Posterior cingulate gyrus (tissue), 11 donors: Measurements from ENCODE around the gene ANKRD22.
A peak's percentile ranks its signal among the peaks of the same experiment; 100 is the strongest.
"Not testable (repeated sequence)": the region's sequence is repeated elsewhere in the genome, so short reads cannot be mapped to it uniquely, and the experiment has no call there.

ENCODE experiments used
- DNase-seq, 10 donors: peaks; one replicate each; pipeline versions ENCODE4 v3.0.0 to v3.0.0-alpha.2; 2020 to 2021; ENCODE audit warnings: mixed read lengths in 3 of 10
- intact Hi-C: fragments of 100-400 bp; cut with DNase I; formaldehyde crosslinking; loops from one replicate; pipeline ENCODE4 v1.15.1; 2023

The ANKRD22 gene

DNA sequence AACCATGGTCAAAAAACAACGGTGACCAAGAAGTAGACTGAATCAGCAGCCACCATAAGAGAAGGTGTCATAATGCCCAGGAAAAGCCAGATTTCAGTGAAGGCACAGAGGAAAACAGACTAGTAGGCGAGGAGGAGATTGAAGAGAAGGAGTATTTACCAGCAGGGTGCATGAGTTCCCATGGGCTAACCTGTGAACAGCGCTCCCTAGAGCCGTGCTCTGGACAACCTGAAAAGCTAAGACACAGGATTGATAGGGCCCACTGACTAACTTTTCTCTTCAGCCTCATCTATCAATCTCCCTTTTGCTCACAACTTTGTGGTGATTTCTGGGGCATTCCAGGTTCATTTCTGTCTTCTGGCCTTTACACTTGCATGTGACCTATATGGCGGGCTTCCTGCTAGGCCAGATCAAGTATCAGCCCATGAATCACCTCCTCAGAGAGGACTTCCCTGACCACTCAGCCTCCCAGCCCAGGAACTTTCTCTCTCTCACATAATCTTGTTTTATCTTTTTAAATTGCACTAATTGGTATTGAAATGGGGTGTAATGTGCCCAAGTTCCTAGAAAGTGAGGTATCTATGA lies 12.8 kb downstream of the ANKRD22 start:
- DNase-seq, result no peak
- intact Hi-C loops, result no loop called here

DNA sequence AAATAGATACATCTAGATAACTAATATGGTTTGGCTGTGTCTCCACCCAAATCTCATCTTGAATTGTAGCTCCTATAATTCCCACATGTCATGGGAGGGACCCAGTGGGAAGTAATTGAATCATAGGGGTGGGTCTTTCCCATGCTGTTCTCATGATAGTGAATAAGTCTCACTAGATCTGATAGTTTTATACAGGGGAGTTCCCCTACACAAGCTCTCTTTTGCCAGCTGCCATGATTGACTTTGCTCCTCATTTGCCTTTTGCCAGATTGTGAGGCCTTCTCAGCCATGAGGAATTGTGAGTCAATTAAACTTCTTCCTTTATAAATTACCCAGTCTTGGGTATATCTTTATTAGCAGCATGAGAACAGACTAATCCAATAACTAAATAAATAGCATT lies 14.0 kb downstream of the ANKRD22 start:
- DNase-seq, intact Hi-C loops: not testable (repeated sequence)

DNA sequence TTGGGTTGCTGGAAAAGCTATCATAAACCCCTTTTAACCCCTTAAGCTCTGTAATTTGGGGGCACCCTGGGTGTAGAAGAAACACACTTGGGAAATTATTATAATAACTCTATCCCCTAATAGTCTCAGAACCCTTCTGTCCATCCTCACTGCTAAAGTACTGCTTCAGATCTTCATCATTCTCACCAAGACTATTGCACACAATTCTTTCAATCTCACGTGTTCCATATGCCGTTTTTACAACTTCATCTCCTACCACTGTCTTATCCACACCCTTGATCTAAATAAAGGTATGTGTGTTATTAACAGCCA lies 15.8 kb downstream of the ANKRD22 start:
- DNase-seq, result no peak
- intact Hi-C loops, result loop anchor here (1.0 kb wide), 1 partner anchor 96 kb away; no protein-coding TSS in a partner anchor

DNA sequence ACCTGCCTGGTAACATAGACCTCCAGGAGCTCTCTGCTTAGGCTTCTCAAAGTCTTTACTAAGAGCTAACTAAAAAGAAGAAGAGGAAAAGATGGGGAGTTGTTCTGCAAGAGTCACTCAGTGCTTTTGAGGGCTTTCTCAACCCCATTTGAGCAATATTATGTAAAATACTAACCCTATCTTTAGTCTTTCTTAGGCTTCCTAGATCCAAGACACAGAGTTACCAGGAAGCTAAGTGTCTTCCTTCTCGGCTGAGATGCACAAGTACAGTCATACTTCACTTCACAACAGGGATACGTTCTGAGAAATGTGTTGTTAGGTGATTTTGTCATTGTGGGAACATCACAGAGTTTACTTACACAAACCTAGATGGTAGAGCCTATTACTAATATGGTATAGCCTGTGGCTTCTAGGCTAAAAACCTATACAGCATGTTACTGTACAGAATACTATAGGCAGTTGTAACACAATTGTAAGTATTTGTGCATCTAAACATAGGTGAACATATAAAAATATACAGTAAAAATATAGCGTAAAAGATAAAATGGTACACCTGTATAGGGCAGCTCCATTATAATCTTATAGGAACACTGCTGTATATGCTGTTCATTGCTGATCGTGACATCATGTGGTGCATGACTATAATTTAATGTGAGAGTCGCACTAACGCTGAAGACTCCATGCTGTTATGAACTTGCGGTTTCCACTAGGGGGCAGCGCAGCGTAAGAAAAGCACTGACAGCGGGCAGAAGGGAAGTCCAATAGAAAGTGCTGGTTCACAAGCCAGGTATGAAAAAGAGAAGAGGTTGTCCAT lies 16.3 kb downstream of the ANKRD22 start:
- intact Hi-C loops, result loop anchor here (1.0 kb wide), 1 partner anchor 97 kb away; no protein-coding TSS in a partner anchor
- peak; percentile 71 to 97 (median 86) for DNase-seq

DNA sequence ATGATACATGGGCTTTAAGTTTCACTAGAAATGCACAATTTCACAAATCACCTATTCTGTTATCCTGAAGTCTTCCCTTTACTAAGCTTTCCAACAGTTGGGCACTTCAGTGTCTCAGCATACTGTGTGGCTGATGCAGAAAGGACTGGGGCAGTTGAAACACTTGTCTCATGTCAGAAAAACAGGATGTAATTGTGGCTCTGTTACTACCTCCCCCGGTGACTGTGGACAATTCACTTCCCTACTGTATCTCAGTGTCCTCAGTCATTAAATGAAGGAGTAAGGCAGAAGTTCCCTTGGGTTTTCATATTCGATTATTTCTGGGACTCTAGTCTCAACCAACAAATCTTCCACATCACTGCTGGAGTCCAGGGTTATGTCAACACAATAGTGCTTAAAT lies 17.9 kb downstream of the ANKRD22 start:
- intact Hi-C loops, result no loop called here
- DNase-seq, result no peak

DNA sequence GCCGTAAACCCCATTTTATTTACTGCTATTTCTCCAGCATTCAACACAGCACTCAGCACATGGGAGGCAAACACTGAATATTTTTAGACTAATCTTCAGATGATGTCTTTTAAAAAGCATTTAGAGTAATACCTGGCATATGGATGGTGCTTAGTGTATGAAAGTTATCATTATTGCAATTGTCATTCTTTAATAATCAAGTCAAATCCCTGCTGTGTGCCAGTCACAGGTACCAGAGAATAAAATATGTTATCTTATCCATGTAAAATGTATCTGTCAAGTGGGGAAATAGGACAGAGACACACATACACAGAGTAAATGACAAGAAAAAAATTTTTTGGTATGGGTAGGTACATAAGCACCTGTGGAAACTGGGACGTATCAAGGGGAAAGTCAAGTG lies 18.5 kb downstream of the ANKRD22 start:
- no peak for DNase-seq
- intact Hi-C loops, result no loop called here

DNA sequence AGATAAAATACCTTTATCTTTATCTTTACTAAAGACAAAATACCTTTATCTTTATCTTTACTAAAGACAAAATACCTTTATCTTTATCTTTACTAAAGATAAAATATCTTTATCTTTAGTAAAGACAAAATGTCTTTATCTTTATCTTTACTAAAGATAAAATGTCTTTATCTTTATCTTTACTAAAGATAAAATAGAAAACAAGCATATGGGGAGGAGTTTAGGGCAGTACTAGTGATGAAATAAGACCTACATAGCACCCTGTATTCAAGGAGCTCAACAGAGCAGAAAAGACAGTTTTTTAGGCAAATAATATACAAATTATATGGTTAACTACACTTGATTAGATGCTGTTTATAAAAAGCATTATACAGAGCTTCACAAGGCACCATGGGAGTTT lies 19.3 kb downstream of the ANKRD22 start:
- intact Hi-C loops, result no loop called here
- DNase-seq, result no peak

DNA sequence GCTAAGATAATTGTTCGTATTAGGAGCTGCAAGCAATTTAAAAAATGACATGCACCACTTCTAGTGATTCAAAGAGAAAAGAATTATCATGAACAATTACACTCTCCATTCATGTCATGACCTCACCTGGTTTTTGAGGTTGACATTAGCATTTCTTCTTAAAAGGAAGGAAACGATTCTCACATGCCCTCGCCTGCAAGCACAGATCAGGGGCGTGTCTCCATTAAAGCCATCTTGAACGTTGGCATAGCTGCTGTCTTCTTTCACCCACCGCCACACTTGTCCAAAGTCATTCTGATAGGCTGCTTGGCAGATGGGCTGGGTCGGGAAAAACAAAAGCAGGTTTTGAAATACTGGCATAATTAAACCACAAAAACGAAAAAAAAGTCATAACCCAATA lies 19.9 kb downstream of the ANKRD22 start:
- intact Hi-C loops, result no loop called here

DNA sequence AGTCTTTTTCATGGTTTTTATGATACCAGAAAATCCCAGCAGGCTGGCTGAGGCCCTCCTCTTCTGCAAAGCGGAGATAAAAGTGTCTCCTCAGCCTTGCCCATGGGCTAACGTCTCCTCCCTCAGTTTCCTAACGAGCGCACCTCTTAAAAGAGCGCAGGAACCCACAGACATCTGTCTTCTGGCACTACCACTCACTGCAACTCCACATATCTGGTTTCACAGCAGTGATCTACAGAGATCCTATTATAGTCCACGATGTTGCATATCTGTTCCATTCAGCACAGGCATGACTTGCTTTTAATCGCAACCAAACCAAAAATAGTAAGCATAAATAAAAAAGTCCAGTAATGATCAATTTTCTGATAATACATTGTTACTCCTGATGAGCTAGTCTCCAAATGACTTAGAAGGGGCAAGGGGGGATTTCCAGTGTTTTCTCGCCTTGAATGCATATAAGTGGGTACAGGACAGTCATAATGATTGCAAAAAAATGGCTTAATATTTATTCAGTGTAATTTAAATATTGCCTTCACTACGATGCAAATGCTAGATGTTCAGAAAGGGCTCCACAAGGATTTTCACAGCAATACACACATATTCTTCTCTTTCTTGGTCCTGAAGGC lies 20.9 kb downstream of the ANKRD22 start:
- intact Hi-C loops, result no loop called here
- no peak for DNase-seq

More for the DNA sequence above, 19.9 kb downstream of the ANKRD22 start:
- DNase-seq, result no peak

DNA sequence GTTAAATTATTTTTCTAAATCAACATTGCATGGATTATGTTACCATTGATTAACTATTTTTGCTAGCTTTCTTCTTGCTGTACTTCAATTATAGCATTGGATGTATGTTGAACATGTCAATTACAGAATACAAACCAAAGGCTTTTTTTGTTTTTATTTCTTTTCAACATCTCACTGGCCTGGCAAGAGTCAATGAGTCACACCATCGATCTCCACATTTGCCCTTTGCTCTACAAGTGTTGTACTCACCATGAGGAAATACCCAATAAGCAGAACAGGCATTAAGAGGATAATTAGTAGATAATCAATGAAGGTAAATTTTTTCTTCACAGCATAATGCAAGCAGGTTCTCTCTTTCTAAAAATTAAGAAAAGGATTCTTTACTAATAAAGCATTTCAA lies 23.3 kb downstream of the ANKRD22 start:
- intact Hi-C loops, result no loop called here
- DNase-seq, result no peak

DNA sequence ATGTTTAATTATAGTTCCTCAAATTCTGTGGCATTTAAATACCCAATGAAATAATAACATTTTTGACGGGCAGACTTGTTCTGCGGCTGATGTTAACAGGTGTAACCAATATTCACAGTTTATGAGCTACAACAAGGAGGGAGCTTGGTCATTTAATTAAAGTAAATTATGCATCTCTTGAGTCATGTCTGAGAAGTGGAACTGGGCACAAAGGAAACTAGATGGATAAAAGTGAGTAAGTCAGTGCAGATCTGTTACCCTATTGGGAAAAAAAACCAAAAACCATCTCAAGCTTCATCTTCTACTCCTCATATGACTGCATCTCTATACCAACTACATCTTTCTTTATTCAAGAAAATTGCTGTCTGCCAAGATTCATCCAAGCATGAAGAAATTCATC lies 24.0 kb downstream of the ANKRD22 start:
- intact Hi-C loops, result no loop called here
- no peak for DNase-seq

DNA sequence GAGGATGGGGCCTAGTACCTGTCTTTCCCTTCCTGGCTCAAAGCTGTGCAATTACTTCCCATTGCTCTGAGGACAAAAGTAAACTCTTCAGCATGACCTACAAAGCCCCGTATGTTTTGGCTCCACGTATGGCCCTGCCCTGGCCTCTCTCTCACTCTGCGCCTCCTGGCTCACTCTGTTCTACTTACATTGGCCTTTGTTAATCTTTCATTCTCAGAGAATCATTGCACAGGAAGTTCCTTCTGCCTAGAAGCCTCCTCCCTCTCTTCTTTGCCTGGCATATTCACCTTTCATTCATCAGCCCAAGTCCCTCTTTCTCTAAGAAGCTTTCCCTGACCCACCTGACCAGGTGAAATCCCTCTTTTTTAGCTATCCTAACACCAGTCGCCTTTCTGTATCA lies 25.3 kb downstream of the ANKRD22 start:
- intact Hi-C loops, result no loop called here
- DNase-seq, result no peak

DNA sequence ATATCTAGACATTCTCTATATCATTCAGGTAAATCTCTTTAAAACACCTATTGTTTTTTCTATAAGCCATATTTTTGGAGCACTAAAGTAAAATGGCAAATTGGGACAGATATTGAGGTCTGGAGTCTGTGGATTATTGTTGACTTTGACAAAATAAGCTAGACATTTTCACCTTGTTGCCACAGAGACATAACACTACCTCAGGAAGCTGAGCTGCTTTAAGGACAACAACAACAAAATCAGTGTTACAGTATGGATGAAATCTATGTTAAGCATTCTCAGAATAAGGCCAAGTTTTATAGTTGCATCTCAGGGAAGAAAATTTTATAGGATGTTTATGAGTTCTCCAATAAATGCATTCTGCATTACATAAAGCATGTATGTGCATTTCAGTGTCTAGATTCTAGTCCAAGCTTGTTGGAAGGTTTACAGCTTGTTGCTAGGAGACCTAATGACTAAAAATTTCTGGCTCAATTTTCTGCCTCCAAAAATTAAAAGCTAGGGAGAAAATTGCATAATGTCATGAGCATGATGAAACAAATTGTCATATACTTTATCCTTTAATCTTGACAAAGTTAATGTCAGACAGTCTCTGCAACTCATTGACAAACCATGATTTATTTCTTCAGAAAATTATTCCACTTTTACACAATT lies 30.8 kb downstream of the ANKRD22 start:
- intact Hi-C loops, result no loop called here
- no peak for DNase-seq

DNA sequence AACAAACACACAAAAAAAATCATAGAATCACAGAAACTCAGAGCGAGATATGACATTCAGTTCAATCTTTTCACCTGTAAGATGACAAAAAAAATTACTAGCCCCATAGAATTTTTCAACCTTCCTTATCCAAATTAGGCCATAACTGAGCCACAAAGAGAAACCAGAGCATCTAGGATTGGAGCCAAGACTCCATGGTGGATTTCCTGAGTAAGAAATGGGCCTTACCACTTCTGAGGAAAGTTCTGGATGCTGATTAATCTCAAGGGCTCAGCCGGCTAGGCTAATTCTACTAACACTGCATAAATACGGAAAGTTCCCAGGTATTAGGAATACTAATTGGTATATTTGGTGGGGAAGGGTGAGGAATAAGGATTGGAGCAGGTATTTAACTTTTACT lies 32.4 kb downstream of the ANKRD22 start:
- intact Hi-C loops, result loop anchor here (10.0 kb wide), 1 partner anchor 254 kb away; no protein-coding TSS in a partner anchor

DNA sequence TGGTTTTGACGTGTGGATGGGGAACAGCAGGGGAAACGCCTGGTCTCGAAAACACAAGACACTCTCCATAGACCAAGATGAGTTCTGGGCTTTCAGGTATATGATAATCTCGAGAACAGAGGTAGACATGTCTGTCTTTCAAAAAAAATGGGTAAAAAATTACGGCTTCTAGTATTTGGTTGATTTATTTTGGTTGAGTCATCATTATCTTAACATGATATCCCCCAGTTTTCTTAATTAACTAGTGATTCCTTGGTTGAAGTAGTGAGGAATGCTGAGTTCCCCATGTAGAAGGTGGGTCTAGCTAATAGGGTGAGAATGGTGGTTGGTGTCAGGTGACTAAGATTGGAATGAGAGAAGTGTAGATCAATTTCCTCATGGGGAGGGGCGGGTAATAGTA lies 38.4 kb downstream of the ANKRD22 start:
- intact Hi-C loops, result loop anchor here (10.0 kb wide), 1 partner anchor 248 kb away; no protein-coding TSS in a partner anchor
- DNase-seq, result no peak

More for the DNA sequence above, 32.4 kb downstream of the ANKRD22 start:
- DNase-seq, result no peak

DNA sequence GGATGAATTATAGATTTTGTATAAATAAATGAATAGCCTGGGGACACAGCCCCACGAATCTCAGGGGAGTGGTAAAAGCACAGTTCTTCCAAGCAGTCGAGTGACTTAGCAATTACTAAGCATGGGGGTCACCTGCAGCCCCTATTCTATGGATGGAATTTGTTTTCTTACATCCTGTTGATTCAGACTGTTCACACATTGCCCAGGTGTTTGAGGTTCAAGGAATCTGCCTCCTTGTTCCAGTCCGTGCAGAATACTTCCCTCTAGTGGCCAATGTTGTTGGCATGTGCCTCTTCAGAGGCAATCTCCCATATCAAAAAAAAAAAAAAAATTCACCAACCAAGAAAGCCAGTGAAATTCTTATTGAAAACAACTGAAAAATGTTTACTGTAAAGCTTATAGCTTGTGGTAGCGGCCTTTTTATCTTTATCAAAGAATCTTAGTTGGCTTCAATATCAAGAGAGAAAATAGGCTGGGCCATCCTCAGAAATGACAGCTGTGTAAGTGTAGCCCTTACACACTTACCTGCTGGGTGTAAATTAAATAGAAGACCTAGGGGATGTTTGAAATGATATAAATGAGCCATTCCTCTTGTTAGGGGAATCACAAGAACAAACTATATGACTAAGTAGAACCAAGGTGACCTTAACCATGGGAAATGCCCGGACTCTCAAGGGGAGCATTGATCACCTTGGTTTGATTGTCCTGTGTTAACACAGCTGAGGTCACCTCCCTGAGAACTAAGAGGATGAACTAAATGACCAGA lies 41.3 kb downstream of the ANKRD22 start:
- intact Hi-C loops, result loop anchor here (10.0 kb wide), 1 partner anchor 246 kb away; no protein-coding TSS in a partner anchor
- DNase-seq, result no peak

DNA sequence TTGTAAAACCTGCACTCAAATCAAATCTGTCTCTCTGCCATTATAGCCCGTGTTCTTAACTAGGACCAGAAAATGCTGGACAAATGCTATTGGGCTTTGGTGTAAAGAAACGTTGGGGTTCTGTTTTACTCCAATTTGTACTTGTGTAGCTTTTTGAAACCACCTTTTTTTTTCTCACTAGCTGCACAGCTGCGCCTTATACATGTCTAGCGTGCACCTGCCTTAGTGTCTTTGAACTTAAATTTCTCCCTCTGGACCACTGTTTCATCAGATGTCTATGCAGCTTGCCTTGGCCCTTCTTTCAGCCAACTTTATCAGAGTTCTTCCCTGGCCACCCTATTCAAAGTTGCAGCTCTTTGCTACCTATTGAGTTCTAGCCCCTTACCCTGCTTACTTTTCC lies 42.0 kb downstream of the ANKRD22 start:
- no peak for DNase-seq
- intact Hi-C loops, result loop anchor here (10.0 kb wide), 1 partner anchor 245 kb away; no protein-coding TSS in a partner anchor

DNA sequence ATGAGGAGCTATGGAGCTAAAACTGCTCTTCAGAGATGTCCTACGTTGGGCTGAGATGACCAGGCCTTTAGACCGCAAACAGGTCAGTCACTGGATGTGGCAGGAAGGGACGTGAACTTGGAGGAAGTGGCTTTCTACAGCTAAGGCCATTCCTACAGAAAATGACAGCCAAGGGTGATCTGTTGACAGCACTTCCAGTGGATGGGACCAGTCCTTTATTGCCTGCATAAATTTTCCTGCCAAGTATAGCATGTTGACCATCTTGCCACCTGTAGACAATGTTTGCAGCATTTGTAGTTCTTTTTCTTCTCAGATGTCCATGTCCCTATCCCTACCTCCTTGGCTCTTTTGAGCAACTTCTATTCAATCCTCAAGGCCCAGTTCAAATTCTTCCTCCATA lies 45.7 kb downstream of the ANKRD22 start:
- no peak for DNase-seq
- intact Hi-C loops, result no loop called here

DNA sequence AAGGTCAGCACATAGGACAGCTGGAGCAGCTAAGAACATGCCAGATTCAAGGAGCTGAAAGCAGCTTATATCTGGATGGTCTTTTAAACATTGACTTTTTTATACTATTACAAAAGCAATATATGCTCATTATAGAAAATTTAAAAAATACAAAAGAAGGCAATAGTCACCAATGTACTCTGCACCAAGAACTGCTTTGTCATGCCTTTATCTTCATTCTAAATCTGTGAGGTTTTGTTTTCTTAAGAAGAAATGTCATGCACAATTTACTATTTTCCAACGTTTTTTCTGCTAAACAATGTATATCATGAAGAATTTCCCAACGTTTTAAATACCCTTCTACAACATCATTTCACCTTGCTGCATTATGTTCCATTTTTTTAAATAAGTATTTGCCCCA lies 46.3 kb downstream of the ANKRD22 start:
- no peak for DNase-seq
- intact Hi-C loops, result no loop called here

DNA sequence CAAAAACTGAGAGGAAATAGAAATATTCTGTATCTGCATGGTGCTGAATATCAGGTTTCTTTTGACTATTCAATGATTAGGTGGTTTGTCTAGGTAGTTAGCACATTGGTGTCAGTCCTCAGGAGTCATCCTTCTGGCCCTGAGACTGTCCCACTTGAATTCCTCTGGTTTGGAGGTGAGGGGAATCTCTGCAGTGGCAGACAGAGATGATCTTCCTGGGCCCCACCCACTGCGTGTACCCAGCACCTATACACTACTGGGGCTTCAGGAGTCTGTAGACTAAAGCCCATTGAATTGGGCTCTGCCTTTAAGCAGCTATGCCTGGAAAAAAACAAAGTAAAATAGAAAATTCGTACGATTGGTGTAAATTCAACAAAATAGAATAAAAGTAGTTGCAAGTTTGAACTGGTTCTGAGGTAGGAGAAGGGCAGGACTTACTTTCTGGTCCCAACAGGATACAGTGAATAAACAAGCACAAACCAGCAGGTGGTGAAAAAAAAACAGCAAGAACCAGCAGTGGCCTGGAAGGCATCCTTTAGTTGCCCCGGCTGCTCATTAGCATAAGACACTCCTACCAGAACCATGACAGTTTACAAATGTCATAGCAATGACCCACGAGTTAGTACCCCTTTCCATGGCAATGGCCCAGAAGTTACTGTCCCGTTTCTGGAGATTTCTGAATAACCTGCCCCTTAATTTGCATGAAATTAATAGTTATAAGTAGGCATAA lies 47.4 kb downstream of the ANKRD22 start:
- DNase-seq, result no peak
- intact Hi-C loops, result no loop called here
